Measurements from ENCODE around the gene PAX8. TPM values are rescaled to one million over a fixed set of nuclear protein-coding genes. Genes with fewer than 3 reads are reported as not detected.

Gene PAX8
- total RNA-seq, 1 experiment from 2014 or later, result 3.4 TPM

DNA sequence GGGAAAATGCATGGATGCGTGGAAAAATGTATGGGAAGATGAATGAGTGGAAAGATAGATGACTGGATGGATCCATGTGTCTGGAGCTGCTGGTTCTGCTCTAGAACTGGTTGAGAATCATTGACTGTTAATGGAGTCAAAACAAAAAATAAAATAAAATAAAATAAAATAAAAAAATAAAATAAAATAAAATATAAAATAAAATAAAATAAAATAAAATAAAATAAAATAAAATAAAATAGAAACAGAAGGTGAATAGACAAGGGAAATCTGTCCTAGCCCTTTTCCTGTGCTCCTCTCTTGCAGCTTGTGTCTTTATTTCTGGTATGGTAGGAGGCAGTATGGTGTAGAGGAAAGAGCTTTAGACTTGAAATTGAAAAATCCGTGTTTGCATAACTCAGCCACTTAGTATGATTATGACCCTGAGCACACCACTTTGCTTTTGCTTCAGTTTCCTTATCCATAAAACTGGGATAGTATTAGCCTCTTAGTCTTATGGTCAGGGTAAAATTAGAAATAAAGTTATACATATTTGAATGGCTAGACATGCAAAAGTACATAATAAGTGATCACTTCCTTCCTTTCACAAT, 54.0 kb downstream of the PAX8 start:
- ATAC-seq, result no peak
- Histone ChIP-seq H3K9me3 (ENCODE audit: low read length) (no peaks in the 10 kb centered on the region), H3K36me3 (ENCODE audit: low read depth, low read length) (no peaks in the 10 kb centered on the region), H3K79me2 (ENCODE audit: low read length) (no peaks in the 10 kb centered on the region), H4K20me1 (ENCODE audit: low read length) (no peaks in the 10 kb centered on the region), H3K4me3 (ENCODE audit: low read length) (no peak overlapping the region), H3F3A (ENCODE audit: low read length, unreplicated experiment) (no peaks in the 10 kb centered on the region), H3K4me2 (ENCODE audit: low read length) (no peak overlapping the region), H3K9me2 (replicated peaks; ENCODE audit: low read length) (peaks cover 3% of the 10 kb centered on the region; the same call in 1 of the 2 replicates), H3K9ac (ENCODE audit: low read length) (no peak overlapping the region), H3K4me1 (ENCODE audit: insufficient read depth, low read length) (no peaks in the 10 kb centered on the region), H2AFZ (ENCODE audit: low read length) (no peak overlapping the region), H3K27me3 (ENCODE audit: low read length) (no peaks in the 10 kb centered on the region), H3K27ac (ENCODE audit: low read length) (no peak overlapping the region)
- TF ChIP-seq EZH2phosphoT487 (IDR thresholded peaks at IDR 0.05; ENCODE audit: borderline replicate concordance, low read length), result no peak
- TF ChIP-seq, protein P1, sequence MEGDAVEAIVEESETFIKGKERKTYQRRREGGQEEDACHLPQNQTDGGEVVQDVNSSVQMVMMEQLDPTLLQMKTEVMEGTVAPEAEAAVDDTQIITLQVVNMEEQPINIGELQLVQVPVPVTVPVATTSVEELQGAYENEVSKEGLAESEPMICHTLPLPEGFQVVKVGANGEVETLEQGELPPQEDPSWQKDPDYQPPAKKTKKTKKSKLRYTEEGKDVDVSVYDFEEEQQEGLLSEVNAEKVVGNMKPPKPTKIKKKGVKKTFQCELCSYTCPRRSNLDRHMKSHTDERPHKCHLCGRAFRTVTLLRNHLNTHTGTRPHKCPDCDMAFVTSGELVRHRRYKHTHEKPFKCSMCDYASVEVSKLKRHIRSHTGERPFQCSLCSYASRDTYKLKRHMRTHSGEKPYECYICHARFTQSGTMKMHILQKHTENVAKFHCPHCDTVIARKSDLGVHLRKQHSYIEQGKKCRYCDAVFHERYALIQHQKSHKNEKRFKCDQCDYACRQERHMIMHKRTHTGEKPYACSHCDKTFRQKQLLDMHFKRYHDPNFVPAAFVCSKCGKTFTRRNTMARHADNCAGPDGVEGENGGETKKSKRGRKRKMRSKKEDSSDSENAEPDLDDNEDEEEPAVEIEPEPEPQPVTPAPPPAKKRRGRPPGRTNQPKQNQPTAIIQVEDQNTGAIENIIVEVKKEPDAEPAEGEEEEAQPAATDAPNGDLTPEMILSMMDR (conservative IDR thresholded peaks at IDR 0.05; ENCODE audit: low read depth, low read length), result no peak
- TF ChIP-seq EZH2 (IDR thresholded peaks at IDR 0.05; ENCODE audit: low read length, unreplicated experiment), result no peak
- DNase-seq, result no peak
- ChIA-PET CTCF (no interaction called here), POLR2A (ENCODE audit: unreplicated experiment) (no interaction called here)
- intact Hi-C loops (cut with micrococcal nuclease), result no loop called here
- no TSS peak for BruUV-seq (replicated peaks)

DNA sequence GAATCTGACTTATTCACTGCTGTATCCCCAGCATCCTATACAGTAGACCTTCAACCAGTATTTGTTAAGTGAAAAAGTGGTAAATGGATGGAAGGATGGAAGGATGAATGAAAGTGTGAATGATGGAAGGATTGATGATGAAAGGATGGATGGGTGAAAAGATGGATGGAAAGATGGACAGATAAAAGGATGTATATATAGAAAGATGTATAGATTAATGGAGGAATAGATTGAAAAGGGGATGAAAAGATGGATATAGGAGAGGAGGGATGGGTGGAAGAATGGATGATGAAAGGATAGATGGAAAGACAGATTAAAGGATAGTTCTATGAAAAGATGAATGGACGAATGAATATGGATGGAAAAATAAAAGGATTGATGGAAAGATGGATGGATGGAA, 54.9 kb downstream of the PAX8 start:
- CTCF ChIA-PET, result no interaction called here
- H3K4me1 ChIP-seq (ENCODE audit: insufficient read depth, low read length), result no peaks in the 10 kb centered on the region
- BruUV-seq (replicated peaks), result no TSS peak

DNA sequence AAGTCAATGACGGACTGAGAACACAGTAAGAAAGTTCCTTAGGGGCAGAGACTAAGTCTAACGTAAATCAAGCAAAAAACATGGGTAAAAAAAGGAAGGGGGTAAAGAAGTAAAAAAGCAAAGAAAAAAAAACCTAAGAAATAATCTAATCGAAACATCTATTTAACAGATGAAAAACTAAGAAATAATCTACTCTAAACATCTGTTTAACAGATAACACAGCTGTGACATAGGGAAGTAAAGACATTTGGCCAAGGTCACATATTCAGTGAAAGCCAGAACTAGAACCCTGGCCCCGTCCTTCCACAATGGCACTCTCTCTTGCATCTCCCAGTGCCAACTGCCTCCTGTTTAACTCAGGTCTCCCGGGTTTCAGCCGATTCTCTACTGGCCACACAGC, 56.9 kb downstream of the PAX8 start:
- no peaks in the 10 kb centered on the region for H3F3A ChIP-seq (ENCODE audit: low read length, unreplicated experiment)
- no peak overlapping the region for H3K9ac ChIP-seq (ENCODE audit: low read length)
- H3K27me3 ChIP-seq (ENCODE audit: low read length), result no peaks in the 10 kb centered on the region
- TF ChIP-seq EZH2phosphoT487 (IDR thresholded peaks at IDR 0.05; ENCODE audit: borderline replicate concordance, low read length) (no peak), EZH2 (IDR thresholded peaks at IDR 0.05; ENCODE audit: low read length, unreplicated experiment) (no peak)
- TF ChIP-seq, protein P1 (conservative IDR thresholded peaks at IDR 0.05; ENCODE audit: low read depth, low read length), result no peak
- ChIA-PET CTCF (no interaction called here), POLR2A (ENCODE audit: unreplicated experiment) (no interaction called here)
- no peak overlapping the region for H3K4me2 ChIP-seq (ENCODE audit: low read length)
- no peak overlapping the region for H3K27ac ChIP-seq (ENCODE audit: low read length)
- H3K79me2 ChIP-seq (ENCODE audit: low read length), result no peaks in the 10 kb centered on the region
- no peaks in the 10 kb centered on the region for H3K9me3 ChIP-seq (ENCODE audit: low read length)
- H3K36me3 ChIP-seq (ENCODE audit: low read depth, low read length), result no peaks in the 10 kb centered on the region
- intact Hi-C loops (cut with micrococcal nuclease), result no loop called here
- H3K9me2 ChIP-seq (replicated peaks; ENCODE audit: low read length), result peaks cover 3% of the 10 kb centered on the region; the same call in 1 of the 2 replicates
- no peaks in the 10 kb centered on the region for H3K4me1 ChIP-seq (ENCODE audit: insufficient read depth, low read length)
- ATAC-seq (no peak), DNase-seq (no peak)
- no peak overlapping the region for H2AFZ ChIP-seq (ENCODE audit: low read length)
- no peaks in the 10 kb centered on the region for H4K20me1 ChIP-seq (ENCODE audit: low read length)
- no peak overlapping the region for H3K4me3 ChIP-seq (ENCODE audit: low read length)
- no TSS peak for BruUV-seq (replicated peaks)

More for the DNA sequence above, 54.9 kb downstream of the PAX8 start:
- Histone ChIP-seq H3K9me2 (replicated peaks; ENCODE audit: low read length) (peaks cover 3% of the 10 kb centered on the region; the same call in 1 of the 2 replicates), H3K27me3 (ENCODE audit: low read length) (no peaks in the 10 kb centered on the region), H3K4me3 (ENCODE audit: low read length) (no peak overlapping the region), H3K9me3 (ENCODE audit: low read length) (no peaks in the 10 kb centered on the region), H2AFZ (ENCODE audit: low read length) (no peak overlapping the region), H4K20me1 (ENCODE audit: low read length) (no peaks in the 10 kb centered on the region), H3K36me3 (ENCODE audit: low read depth, low read length) (no peaks in the 10 kb centered on the region), H3K9ac (ENCODE audit: low read length) (no peak overlapping the region), H3K27ac (ENCODE audit: low read length) (no peak overlapping the region), H3K79me2 (ENCODE audit: low read length) (no peaks in the 10 kb centered on the region), H3K4me2 (ENCODE audit: low read length) (no peak overlapping the region), H3F3A (ENCODE audit: low read length, unreplicated experiment) (no peaks in the 10 kb centered on the region)
- TF ChIP-seq, protein P1 (conservative IDR thresholded peaks at IDR 0.05; ENCODE audit: low read depth, low read length), result no peak
- TF ChIP-seq EZH2 (IDR thresholded peaks at IDR 0.05; ENCODE audit: low read length, unreplicated experiment) (no peak), EZH2phosphoT487 (IDR thresholded peaks at IDR 0.05; ENCODE audit: borderline replicate concordance, low read length) (no peak)
- DNase-seq, result no peak
- ATAC-seq, result no peak
- POLR2A ChIA-PET (ENCODE audit: unreplicated experiment), result no interaction called here
- intact Hi-C loops (cut with micrococcal nuclease), result no loop called here
